Right atrium auricular region (tissue), 2 donors: ENCODE results near the gene AOPEP. TPM values are rescaled to one million over a fixed set of nuclear protein-coding genes. Genes with fewer than 3 reads are reported as not detected.

Experiments used
- DNase-seq: peaks from one replicate; pipeline ENCODE4 v3.0.0-alpha.2; 2019; ENCODE audit warnings: low spot score
- H3K27ac ChIP-seq, 2 donors: fragments of 200-600 bp; sonication (generic); 1 replicate in 1 of 2; 2 replicates in 1 of 2; pipeline ENCODE4 v1.5.1; 2016 to 2019
- H3K27me3 ChIP-seq, 2 donors: fragments of 200-600 bp; sonication (generic); one replicate each; pipeline versions ENCODE4 v1.5.1 to v1.6.0; 2017 to 2019
- H3K36me3 ChIP-seq: fragments of 200-600 bp; sonication (generic); one replicate; pipeline ENCODE4 v1.5.1; 2016
- H3K4me1 ChIP-seq, 2 donors: fragments of 200-600 bp; sonication (generic); one replicate each; pipeline versions ENCODE4 v1.5.1 to v1.6.0; 2017 to 2019
- H3K4me3 ChIP-seq, 2 donors: fragments of 200-600 bp; sonication (generic); 1 replicate in 1 of 2; 2 replicates in 1 of 2; pipeline ENCODE4 v1.5.1; 2017 to 2019; ENCODE audit warnings: mild to moderate bottlenecking in 1 of 2, moderate library complexity in 1 of 2
- H3K9me3 ChIP-seq, 2 donors: fragments of 200-600 bp; sonication (generic); one replicate each; pipeline ENCODE4 v1.5.1; 2019
- CTCF ChIP-seq, 2 donors: fragments of 200-600 bp; sonication (generic); IDR thresholded peaks; one replicate each; pipeline ENCODE4 v1.5.1; 2019; ENCODE audit warnings: antibody characterized with exemption in 2 of 2
- total RNA-seq, 2 donors: library from RNA; depleted of rRNA; stranded (reverse); fragments of >200 nt; gene quantifications; one replicate each; pipeline ENCODE4 v1.1.0, GENCODE V29; 2016

AOPEP gene
- total RNA-seq, 2 donors from 2014 or later: 262 to 314 TPM

- no peaks in the 10 kb centered on the region for H3K9me3 ChIP-seq
- peaks cover 70% of the 10 kb centered on the region for H3K36me3 ChIP-seq
- H3K4me3 ChIP-seq: no peak overlapping the region
- TF ChIP-seq CTCF (IDR thresholded peaks at IDR 0.05): no peak
- no peaks in the 10 kb centered on the region for H3K27me3 ChIP-seq
- peak overlapping the region; percentile 71 to 85 for H3K27ac ChIP-seq
- DNase-seq: no peak
- peaks cover 3 to 91% of the 10 kb centered on the region in 2 donors for H3K4me1 ChIP-seq
Measured at GRCh38 chr9:95089257-95090022, 362.9 kb downstream of the AOPEP start.

GRCh38 chr9:95090023-95090791 is 363.7 kb downstream of the AOPEP start:
- H3K9me3 ChIP-seq: no peaks in the 10 kb centered on the region
- peak overlapping the region; percentile 71 to 85 for H3K27ac ChIP-seq
- peak in 1 of 2 donors; percentile 20 for TF ChIP-seq CTCF (IDR thresholded peaks at IDR 0.05)
- peaks cover 3 to 89% of the 10 kb centered on the region in 2 donors for H3K4me1 ChIP-seq
- no peak for DNase-seq
- no peak overlapping the region for H3K4me3 ChIP-seq
- no peaks in the 10 kb centered on the region for H3K27me3 ChIP-seq
- peaks cover 69% of the 10 kb centered on the region for H3K36me3 ChIP-seq

- Histone ChIP-seq H3K27me3 (no peaks in the 10 kb centered on the region), H3K4me3 (no peak overlapping the region), H3K9me3 (no peaks in the 10 kb centered on the region), H3K36me3 (peaks cover 62% of the 10 kb centered on the region), H3K4me1 (peaks cover 3 to 89% of the 10 kb centered on the region in 2 donors), H3K27ac (peak overlapping the region; percentile 71 to 85)
- DNase-seq: no peak
- no peak for TF ChIP-seq CTCF (IDR thresholded peaks at IDR 0.05)
Measured at GRCh38 chr9:95090871-95091577, 364.5 kb downstream of the AOPEP start.

GRCh38 chr9:95091601-95092261 is 365.2 kb downstream of the AOPEP start:
- peak overlapping the region; percentile 71 to 85 for H3K27ac ChIP-seq
- peaks cover 3 to 90% of the 10 kb centered on the region in 2 donors for H3K4me1 ChIP-seq
- TF ChIP-seq CTCF (IDR thresholded peaks at IDR 0.05): no peak
- H3K36me3 ChIP-seq: peaks cover 59% of the 10 kb centered on the region
- H3K27me3 ChIP-seq: no peaks in the 10 kb centered on the region
- no peaks in the 10 kb centered on the region for H3K9me3 ChIP-seq
- no peak overlapping the region for H3K4me3 ChIP-seq
- no peak for DNase-seq

DNA sequence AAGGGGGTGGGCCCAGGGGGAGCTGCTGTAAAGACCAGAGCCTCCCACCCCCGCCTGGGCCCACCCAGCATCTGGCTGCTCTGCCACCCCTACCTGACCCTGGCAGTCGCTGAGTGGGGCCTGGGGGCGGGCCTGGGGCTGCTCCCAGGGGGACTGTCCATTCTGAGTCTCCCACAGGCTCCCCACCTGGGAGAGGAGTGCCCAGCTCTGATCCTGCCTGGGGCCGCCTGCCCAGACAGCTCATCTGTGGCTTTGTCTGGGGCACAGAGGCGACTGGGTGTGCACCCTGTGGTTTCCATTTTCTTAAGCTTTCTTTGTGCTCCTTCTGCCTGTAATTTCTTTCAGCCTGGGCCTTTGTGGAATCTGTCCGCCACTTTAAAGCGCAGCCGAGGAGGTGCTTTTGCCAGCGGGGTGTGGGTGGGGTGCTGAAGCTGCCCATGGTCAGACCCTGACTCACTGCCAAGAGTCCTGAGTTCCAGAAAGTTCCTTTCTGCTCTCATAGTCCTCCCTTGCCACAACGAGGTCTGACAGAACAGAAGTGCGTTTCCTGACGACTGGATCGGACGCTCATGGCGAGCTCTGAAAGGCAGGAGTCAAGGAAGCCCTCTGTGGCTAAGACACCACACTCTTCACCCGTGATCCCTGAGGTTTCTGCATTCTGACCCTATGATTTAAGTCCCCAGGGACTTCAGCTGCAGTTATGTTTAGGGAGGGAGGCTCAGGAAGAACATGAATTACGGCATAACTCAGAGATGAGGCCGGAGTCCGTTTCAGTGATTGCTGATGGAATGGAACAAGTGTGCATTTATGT is 366.0 kb downstream of the AOPEP start:
- Histone ChIP-seq H3K4me3 (no peak overlapping the region), H3K36me3 (peaks cover 59% of the 10 kb centered on the region), H3K27me3 (no peaks in the 10 kb centered on the region), H3K4me1 (peaks cover 3 to 90% of the 10 kb centered on the region in 2 donors), H3K9me3 (no peaks in the 10 kb centered on the region), H3K27ac (peak overlapping the region; percentile 71 to 85)
- no peak for DNase-seq
- TF ChIP-seq CTCF (IDR thresholded peaks at IDR 0.05): no peak
